GM13977 (cell line): ENCODE results near the gene MRPL2.

Source experiments
- DNase-seq: peaks from one replicate; pipeline ENCODE4 v3.0.0; 2012; ENCODE audit warnings: low spot score
- CTCF ChIP-seq: IDR thresholded peaks from 2 replicates; pipeline ENCODE4 v1.5.1; 2012; ENCODE audit warnings: mild to moderate bottlenecking, control low read depth; ENCODE audit not compliant: insufficient read depth; ENCODE audit errors: extremely low read depth, missing control alignments
- in situ Hi-C: fragments of 300-500 bp; cut with MboI; formaldehyde crosslinking; loops from one replicate; pipeline ENCODE4 v1.12.0; 2022; ENCODE audit warnings: low sequenced_read_pairs, low pct_unique_long_range_greater_than_20kb, mixed read lengths, inconsistent platforms; ENCODE audit not compliant: unreplicated experiment

Gene MRPL2

DNA sequence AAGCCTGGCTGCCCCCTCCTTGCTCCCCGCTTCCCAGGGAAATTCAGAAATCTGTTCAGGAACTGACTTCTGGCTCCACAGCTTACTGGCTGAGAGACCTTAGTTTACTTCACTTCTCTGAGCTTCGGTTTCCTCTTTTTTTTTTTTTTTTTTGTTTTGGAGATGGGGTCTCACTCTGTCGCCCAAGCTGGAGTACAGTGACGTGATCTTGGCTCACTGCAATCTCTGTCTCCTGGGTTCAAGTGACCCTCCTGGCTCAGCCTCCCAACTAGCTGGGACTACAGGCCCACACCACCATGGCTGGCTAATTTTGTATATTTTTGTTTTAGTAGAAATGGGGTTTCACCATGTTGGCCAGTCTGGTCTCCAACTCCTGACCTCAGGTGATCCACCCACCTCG, 31.8 kb upstream of the MRPL2 start:
- in situ Hi-C loops, result no loop called here
- no peak for TF ChIP-seq CTCF

DNA sequence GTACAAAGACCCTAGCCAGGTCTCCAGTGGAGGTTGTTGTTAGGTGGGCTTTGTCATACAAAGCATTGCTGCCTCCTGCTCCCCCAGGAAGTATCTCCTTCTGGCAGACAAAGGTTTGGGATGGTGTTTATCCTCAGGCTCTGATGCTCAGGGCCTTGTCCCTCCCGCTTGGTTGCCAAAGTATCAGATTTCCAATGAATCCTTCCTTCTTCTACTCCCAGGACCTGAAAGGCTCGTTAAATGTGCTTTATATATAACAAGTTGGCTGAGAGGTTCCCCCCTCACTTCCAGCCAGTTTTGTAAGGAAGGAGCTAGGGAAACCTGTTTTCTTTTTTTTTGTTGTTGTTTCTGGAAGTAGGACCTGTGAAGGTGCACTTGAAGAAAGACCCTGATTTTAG, 31.3 kb upstream of the MRPL2 start:
- DNase-seq, result no peak
- TF ChIP-seq CTCF, result no peak
- in situ Hi-C loops, result no loop called here

More for the DNA sequence above, 31.8 kb upstream of the MRPL2 start:
- no peak for DNase-seq

- no peak for DNase-seq
- in situ Hi-C loops, result no loop called here
- no peak for TF ChIP-seq CTCF
Observed at GRCh38 chr6:43089874-43090558, 30.8 kb upstream of the MRPL2 start.

DNA sequence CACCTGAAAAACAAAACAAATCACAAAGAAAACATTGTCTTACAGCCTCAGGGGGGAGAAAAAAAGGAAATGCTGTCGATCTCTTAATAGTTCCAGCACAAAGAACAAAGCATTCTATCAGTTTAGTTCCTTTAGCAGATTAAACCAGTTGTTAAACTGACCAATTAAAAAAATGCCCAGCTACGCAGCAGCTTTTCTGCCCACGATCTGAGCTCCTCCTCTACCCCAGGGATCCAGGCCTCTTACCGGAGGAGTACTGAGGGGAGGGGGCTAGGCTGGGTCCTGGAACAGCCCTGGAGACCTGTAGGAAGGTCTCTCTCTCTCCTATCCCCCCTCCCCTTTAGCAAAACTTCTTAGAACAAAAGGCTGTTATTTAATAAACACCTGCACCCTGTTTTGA, 30.2 kb upstream of the MRPL2 start:
- no peak for DNase-seq
- in situ Hi-C loops, result no loop called here

DNA sequence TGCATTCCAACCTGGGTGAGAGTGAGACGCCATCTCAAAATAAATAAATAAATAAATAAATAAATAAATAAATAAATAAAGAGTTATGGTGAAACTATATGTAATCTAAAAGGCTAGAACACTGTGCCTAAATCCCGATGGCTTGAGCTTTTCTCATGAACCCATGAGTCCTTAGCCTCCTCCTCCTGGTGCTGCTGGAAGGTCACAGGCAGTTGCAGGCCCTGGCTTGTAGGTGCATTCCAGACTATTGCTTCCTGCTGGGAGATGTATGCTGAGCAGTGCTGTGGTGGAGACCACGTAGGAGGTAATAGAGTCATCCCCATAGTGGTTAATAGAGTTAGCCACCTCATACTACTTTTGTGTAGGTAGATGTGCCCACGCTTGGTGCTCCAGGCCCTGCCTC, 29.4 kb upstream of the MRPL2 start:
- no peak for DNase-seq
- no peak for TF ChIP-seq CTCF
- in situ Hi-C loops, result no loop called here

More for the DNA sequence above, 30.2 kb upstream of the MRPL2 start:
- no peak for TF ChIP-seq CTCF

DNA sequence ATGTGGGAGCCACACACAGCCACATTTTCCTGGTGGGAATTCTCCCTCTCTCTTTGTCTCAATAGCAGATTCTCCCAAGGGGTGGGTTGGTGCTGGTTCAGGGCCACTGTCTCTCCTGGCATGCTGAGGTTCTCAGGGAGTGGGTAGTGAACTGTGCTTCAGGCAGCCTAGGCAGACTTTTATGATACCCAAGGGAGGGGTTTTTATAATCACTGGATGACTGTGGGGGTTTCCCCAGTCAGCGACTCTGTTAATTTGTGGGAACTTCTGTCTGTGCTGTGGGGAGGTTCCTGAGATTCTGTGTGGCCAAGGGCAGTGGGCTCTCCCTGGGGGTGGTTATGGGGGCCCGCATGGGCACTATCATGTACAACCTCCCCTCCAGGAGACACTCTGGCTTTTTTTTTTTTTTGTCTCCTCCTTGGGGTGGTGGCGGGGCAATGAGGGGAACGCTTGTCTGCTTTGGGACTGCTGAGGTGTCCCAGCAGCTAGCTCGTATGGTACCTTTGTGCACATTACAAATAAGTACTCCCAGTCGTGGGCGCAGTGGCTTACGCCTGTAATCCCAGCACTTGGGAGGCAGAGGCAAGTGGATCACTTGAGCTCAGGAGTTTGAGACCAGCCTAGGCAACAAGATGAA, 26.9 kb upstream of the MRPL2 start:
- in situ Hi-C loops, result no loop called here
- no peak for TF ChIP-seq CTCF

More for the DNA sequence above, 26.9 kb upstream of the MRPL2 start:
- peak; percentile 79 for DNase-seq
